Skeletal muscle tissue (tissue), 4 donors: ENCODE results near the gene DGKI. TPM values are rescaled to one million over a fixed set of nuclear protein-coding genes. Genes with fewer than 3 reads are reported as not detected.

ENCODE experiments used
- H3K27ac ChIP-seq: one replicate; pipeline ENCODE4 v1.7.0; 2013; ENCODE audit warnings: mild to moderate bottlenecking, low read depth, low read length, inconsistent platforms
- H3K27me3 ChIP-seq, 3 donors: one replicate each; pipeline ENCODE4 v1.7.0; 2013; ENCODE audit warnings: low read length in 3 of 3; ENCODE audit not compliant: control insufficient read depth in 3 of 3, insufficient read depth in 3 of 3
- H3K36me3 ChIP-seq, 3 donors: one replicate each; pipeline ENCODE4 v1.7.0; 2013; ENCODE audit warnings: low read length in 3 of 3; ENCODE audit not compliant: control insufficient read depth in 3 of 3, insufficient read depth in 3 of 3
- H3K4me1 ChIP-seq, 3 donors: one replicate each; pipeline ENCODE4 v1.7.0; 2013; ENCODE audit warnings: low read length in 3 of 3, mild to moderate bottlenecking in 3 of 3; ENCODE audit not compliant: control insufficient read depth in 3 of 3, insufficient read depth in 3 of 3
- H3K4me3 ChIP-seq, 3 donors: one replicate each; pipeline ENCODE4 v1.7.0; 2013; ENCODE audit warnings: low read length in 3 of 3
- H3K9ac ChIP-seq, 3 donors: one replicate each; pipeline ENCODE4 v1.7.0; 2013; ENCODE audit warnings: low read length in 3 of 3, mild to moderate bottlenecking in 3 of 3, moderate library complexity in 2 of 3, low read depth in 1 of 3
- H3K9me3 ChIP-seq, 3 donors: one replicate each; pipeline ENCODE4 v1.7.0; 2013; ENCODE audit warnings: low read length in 3 of 3; ENCODE audit not compliant: control insufficient read depth in 3 of 3
- total RNA-seq: library from RNA; depleted of rRNA; stranded (reverse); fragments of >200 nt; gene quantifications from one replicate; pipeline ENCODE4 v1.2.3, GENCODE V29; 2014
- donor health status: Osteomylitis.

The DGKI gene
- total RNA-seq, 1 donor from 2014 or later: 1.0 TPM

DNA sequence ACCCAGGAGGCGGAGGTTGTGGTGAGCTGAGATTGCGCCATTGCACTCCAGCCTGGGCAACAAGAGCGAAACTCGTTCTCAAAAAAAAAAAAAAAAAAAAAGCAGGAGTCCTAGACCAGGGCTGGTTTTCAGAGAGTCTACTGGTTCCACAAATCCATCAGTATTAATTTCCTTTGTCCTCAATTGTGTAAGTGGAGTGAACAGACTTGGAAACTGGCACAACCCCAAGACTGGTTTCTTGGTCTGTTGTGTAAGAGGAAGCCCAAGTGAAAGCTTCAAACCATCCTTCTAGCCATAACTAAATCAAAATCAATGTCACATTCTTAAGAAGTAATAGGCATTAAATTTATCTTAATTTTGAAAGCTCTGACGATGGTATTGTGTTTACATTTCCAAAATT lies 213.6 kb downstream of the DGKI start:
- Histone ChIP-seq H3K9me3 (no peaks in the 10 kb centered on the region), H3K27me3 (no peaks in the 10 kb centered on the region), H3K4me1 (no peaks in the 10 kb centered on the region), H3K27ac (no peak overlapping the region), H3K36me3 (no peaks in the 10 kb centered on the region), H3K9ac (no peak overlapping the region), H3K4me3 (no peak overlapping the region)

GRCh38 chr7:137628216-137628615 lies 218.6 kb downstream of the DGKI start:
- Histone ChIP-seq H3K27me3 (no peaks in the 10 kb centered on the region), H3K9ac (no peak overlapping the region), H3K27ac (no peak overlapping the region), H3K36me3 (no peaks in the 10 kb centered on the region), H3K4me1 (no peaks in the 10 kb centered on the region), H3K9me3 (no peaks in the 10 kb centered on the region), H3K4me3 (no peak overlapping the region)

DNA sequence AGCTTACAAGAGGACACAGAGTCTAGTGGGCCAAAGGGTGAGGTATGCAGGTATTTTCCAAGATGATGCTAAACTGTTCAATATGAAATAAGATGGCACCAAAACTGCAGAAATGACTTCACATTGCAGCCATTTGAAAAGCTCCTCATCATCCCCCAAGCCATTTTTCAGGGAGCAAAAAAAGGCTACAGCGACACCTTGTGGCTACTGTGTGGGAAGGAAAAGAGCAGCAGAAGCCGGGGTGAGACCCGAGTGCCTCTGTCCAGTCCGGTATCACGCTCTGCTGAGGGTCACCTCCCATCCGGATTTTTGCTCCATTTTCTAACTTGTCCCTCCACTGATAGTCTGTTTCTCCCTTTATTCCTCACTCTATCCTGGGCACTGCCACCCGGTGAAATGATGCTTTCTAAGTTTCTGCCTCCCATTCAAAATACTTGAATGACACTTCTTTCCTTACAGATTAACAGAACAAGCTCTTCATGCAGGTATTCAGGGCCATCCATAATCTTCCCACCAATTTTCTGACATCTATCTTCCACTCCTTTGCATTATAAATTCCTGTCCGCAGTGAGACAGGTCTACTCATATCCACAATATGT lies 220.2 kb downstream of the DGKI start:
- no peaks in the 10 kb centered on the region for H3K9me3 ChIP-seq
- no peak overlapping the region for H3K9ac ChIP-seq
- no peak overlapping the region for H3K27ac ChIP-seq
- H3K4me3 ChIP-seq: no peak overlapping the region
- H3K27me3 ChIP-seq: no peaks in the 10 kb centered on the region
- no peaks in the 10 kb centered on the region for H3K36me3 ChIP-seq
- no peaks in the 10 kb centered on the region for H3K4me1 ChIP-seq

- H3K27ac ChIP-seq: no peak overlapping the region
- H3K9me3 ChIP-seq: no peaks in the 10 kb centered on the region
- no peaks in the 10 kb centered on the region for H3K4me1 ChIP-seq
- no peak overlapping the region for H3K4me3 ChIP-seq
- H3K27me3 ChIP-seq: no peaks in the 10 kb centered on the region
- H3K9ac ChIP-seq: no peak overlapping the region
- H3K36me3 ChIP-seq: no peaks in the 10 kb centered on the region
Measured at GRCh38 chr7:137625197-137625596, 221.6 kb downstream of the DGKI start.

DNA sequence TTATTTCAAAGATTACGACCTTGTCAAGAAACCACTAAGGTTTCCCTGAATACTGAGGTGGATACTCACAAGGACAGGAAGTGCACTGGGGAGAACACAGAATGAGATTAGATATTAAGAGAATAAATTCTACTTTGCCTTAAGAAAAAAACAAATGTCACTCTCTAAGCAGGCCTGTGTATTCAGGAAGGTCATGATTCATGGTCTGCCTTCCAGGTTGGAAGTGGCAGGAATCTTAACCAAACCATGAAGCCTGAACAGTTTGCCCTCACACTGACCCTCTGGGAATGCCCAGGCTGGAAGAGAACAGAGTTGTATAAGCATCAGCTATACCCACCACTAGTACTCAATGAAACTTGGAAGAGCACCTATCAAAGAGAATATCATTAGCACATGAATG lies 227.6 kb downstream of the DGKI start:
- no peak overlapping the region for H3K9ac ChIP-seq
- H3K36me3 ChIP-seq: no peaks in the 10 kb centered on the region
- H3K4me1 ChIP-seq: no peaks in the 10 kb centered on the region
- H3K27me3 ChIP-seq: no peaks in the 10 kb centered on the region
- H3K9me3 ChIP-seq: no peaks in the 10 kb centered on the region
- no peak overlapping the region for H3K4me3 ChIP-seq
- H3K27ac ChIP-seq: no peak overlapping the region

DNA sequence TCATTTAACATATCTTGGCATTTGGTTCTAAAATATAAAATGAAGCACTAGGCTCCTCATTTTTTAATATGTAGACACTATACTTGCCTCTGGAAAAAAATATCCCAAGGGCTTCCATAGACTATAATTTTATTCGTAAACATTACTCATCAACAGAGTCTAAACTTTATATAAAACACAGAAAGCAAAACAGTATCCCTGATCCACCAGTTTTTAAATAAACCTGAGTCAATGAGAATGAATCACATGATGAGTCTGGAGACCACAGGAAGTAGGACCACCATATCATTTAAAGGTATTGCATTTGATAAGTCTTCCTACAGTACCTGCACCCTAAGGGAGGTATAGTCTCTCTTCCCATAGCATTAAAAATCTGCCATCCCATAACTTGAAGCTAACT lies 228.0 kb downstream of the DGKI start:
- no peak overlapping the region for H3K9ac ChIP-seq
- H3K4me3 ChIP-seq: no peak overlapping the region
- no peaks in the 10 kb centered on the region for H3K27me3 ChIP-seq
- no peaks in the 10 kb centered on the region for H3K9me3 ChIP-seq
- H3K4me1 ChIP-seq: no peaks in the 10 kb centered on the region
- H3K36me3 ChIP-seq: no peaks in the 10 kb centered on the region
- no peak overlapping the region for H3K27ac ChIP-seq

GRCh38 chr7:137613006-137613525 lies 233.7 kb downstream of the DGKI start:
- Histone ChIP-seq H3K9me3 (no peaks in the 10 kb centered on the region), H3K4me3 (no peak overlapping the region), H3K4me1 (no peaks in the 10 kb centered on the region), H3K27ac (no peak overlapping the region), H3K27me3 (no peaks in the 10 kb centered on the region), H3K36me3 (no peaks in the 10 kb centered on the region), H3K9ac (no peak overlapping the region)

- Histone ChIP-seq H3K4me3 (no peak overlapping the region), H3K27ac (no peak overlapping the region), H3K9ac (no peak overlapping the region), H3K4me1 (no peaks in the 10 kb centered on the region), H3K9me3 (no peaks in the 10 kb centered on the region), H3K36me3 (no peaks in the 10 kb centered on the region), H3K27me3 (no peaks in the 10 kb centered on the region)
Measured at GRCh38 chr7:137611606-137612005, 235.2 kb downstream of the DGKI start.

- no peaks in the 10 kb centered on the region for H3K27me3 ChIP-seq
- H3K4me1 ChIP-seq: no peaks in the 10 kb centered on the region
- no peaks in the 10 kb centered on the region for H3K9me3 ChIP-seq
- H3K9ac ChIP-seq: no peak overlapping the region
- no peaks in the 10 kb centered on the region for H3K36me3 ChIP-seq
- no peak overlapping the region for H3K4me3 ChIP-seq
- no peak overlapping the region for H3K27ac ChIP-seq
Measured at GRCh38 chr7:137609500-137609899, 237.3 kb downstream of the DGKI start.

DNA sequence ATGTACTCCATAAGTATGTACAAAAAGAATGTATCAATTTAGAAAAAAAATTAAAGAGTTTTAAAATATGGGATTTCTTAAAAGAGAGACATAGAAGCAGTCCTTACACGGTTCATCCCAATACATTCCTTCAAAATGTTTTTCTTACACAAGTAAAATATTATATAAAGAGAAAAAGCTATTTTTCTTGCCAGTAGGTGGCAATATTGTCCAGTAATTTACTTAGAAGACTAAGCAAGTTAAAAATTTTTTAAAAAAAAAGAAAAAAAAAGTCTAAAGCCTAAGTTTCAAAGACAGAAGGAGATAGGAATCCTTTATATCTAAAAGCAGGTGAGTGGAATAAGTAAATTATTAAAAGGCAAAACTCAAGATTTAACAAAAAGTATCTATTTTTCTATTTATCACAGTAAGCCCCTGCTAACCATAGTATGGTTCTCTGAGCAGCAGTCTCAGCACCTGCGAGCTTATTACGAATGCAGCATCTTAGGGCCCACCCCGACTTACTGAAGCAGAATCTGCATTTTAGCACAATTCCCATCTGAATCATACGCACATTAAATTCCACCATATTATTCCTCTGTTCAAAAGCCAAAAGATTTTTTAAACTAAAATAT lies 240.6 kb downstream of the DGKI start:
- Histone ChIP-seq H3K4me3 (no peak overlapping the region), H3K36me3 (no peaks in the 10 kb centered on the region)

More for the DNA sequence above, 240.6 kb downstream of the DGKI start:
- H3K4me1 ChIP-seq: no peaks in the 10 kb centered on the region
- no peaks in the 10 kb centered on the region for H3K27me3 ChIP-seq
- H3K9ac ChIP-seq: no peak overlapping the region
- no peaks in the 10 kb centered on the region for H3K9me3 ChIP-seq
- no peak overlapping the region for H3K27ac ChIP-seq
